Measurements from ENCODE around the gene WNK1. TPM values are rescaled to one million over a fixed set of nuclear protein-coding genes. Genes with fewer than 3 reads are reported as not detected.

WNK1 gene
- total RNA-seq, 1 donor from 2014 or later = 57.7 TPM

DNA sequence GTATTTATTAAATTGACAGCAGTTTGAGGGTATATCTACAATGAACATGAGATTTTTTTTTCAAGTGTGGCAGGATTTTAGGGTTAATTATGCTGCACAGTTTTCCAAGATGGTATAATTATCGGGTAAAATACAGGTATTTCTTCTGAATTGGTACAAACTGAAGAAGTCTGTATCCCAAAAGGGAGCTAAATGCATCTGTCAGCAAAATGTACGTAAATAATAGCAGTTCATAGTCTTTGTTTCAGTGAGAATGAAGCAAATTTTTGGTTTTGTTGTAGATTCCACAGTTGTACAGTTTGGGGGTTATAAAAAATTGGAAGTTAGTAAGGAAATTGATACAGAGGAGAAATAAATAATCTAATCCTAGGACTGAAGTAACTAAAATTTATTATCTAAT, 133.8 kb downstream of the WNK1 start:
- H3K27me3 ChIP-seq (ENCODE audit: control insufficient read depth, insufficient read depth, low read length) = no peaks in the 10 kb centered on the region
- DNase-seq (ENCODE audit: low read depth) (no peak), FAIRE-seq (no peak)
- TF ChIP-seq, protein P1, sequence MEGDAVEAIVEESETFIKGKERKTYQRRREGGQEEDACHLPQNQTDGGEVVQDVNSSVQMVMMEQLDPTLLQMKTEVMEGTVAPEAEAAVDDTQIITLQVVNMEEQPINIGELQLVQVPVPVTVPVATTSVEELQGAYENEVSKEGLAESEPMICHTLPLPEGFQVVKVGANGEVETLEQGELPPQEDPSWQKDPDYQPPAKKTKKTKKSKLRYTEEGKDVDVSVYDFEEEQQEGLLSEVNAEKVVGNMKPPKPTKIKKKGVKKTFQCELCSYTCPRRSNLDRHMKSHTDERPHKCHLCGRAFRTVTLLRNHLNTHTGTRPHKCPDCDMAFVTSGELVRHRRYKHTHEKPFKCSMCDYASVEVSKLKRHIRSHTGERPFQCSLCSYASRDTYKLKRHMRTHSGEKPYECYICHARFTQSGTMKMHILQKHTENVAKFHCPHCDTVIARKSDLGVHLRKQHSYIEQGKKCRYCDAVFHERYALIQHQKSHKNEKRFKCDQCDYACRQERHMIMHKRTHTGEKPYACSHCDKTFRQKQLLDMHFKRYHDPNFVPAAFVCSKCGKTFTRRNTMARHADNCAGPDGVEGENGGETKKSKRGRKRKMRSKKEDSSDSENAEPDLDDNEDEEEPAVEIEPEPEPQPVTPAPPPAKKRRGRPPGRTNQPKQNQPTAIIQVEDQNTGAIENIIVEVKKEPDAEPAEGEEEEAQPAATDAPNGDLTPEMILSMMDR (IDR thresholded peaks at IDR 0.05; ENCODE audit: insufficient read depth, low read length, severe bottlenecking) = no peak
- peaks cover 30% of the 10 kb centered on the region for H3K36me3 ChIP-seq (ENCODE audit: control insufficient read depth, insufficient read depth, low read length)
- H3K4me3 ChIP-seq (ENCODE audit: low read depth, low read length) = no peak overlapping the region

DNA sequence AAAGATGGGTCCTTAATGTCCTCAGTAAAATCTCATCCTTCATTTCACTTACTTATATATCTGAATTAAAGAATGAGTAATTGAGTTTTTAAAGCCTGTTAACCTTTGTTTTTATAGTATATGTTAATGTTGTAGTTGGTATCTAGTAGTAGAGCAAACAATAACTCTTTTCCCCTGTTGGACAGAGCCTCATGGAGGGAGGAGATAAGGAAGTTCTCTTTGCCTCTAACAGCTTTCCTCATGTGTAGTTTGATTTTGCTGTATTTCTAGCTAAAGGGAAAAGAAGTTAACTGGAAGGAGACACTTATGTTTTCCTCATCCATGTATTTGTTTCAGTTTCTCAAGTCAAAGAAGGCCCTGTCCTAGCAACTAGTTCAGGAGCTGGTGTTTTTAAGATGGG, 141.8 kb downstream of the WNK1 start:
- Histone ChIP-seq H3K27me3 (ENCODE audit: control insufficient read depth, insufficient read depth, low read length) (no peaks in the 10 kb centered on the region), H3K4me3 (ENCODE audit: low read depth, low read length) (no peak overlapping the region), H3K36me3 (ENCODE audit: control insufficient read depth, insufficient read depth, low read length) (peaks cover 5% of the 10 kb centered on the region)
- TF ChIP-seq, protein P1 (IDR thresholded peaks at IDR 0.05; ENCODE audit: insufficient read depth, low read length, severe bottlenecking) = no peak
- DNase-seq (ENCODE audit: low read depth) (no peak), FAIRE-seq (no peak)

DNA sequence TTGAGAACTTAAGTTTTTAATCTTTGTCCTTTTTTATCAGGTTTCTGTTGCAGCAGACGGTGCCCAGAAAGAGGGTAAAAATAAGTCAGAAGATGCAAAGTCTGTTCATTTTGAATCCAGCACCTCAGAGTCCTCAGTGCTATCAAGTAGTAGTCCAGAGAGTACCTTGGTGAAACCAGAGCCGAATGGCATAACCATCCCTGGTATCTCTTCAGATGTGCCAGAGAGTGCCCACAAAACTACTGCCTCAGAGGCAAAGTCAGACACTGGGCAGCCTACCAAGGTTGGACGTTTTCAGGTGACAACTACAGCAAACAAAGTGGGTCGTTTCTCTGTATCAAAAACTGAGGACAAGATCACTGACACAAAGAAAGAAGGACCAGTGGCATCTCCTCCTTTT, 143.7 kb downstream of the WNK1 start:
- TF ChIP-seq, protein P1 (IDR thresholded peaks at IDR 0.05; ENCODE audit: insufficient read depth, low read length, severe bottlenecking) = no peak
- Histone ChIP-seq H3K4me3 (ENCODE audit: low read depth, low read length) (no peak overlapping the region), H3K27me3 (ENCODE audit: control insufficient read depth, insufficient read depth, low read length) (no peaks in the 10 kb centered on the region), H3K36me3 (ENCODE audit: control insufficient read depth, insufficient read depth, low read length) (peaks cover 9% of the 10 kb centered on the region)
- DNase-seq (ENCODE audit: low read depth) (no peak), FAIRE-seq (no peak)

DNA sequence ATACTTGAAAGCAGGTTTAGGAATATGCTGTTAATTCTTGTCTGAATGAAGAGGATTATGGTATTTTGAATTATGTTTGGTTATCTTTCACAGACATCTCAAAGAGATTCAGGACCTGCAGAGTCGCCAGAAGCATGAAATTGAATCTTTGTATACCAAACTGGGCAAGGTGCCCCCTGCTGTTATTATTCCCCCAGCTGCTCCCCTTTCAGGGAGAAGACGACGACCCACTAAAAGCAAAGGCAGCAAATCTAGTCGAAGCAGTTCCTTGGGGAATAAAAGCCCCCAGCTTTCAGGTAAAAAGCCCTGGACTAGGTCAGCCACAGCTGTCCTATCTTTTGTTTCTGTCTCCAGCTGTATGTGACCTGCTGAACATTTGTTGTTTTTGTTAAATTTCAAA, 145.0 kb downstream of the WNK1 start:
- no peak overlapping the region for H3K4me3 ChIP-seq (ENCODE audit: low read depth, low read length)
- FAIRE-seq (no peak), DNase-seq (ENCODE audit: low read depth) (no peak)
- peaks cover 13% of the 10 kb centered on the region for H3K36me3 ChIP-seq (ENCODE audit: control insufficient read depth, insufficient read depth, low read length)
- H3K27me3 ChIP-seq (ENCODE audit: control insufficient read depth, insufficient read depth, low read length) = no peaks in the 10 kb centered on the region
- TF ChIP-seq, protein P1 (IDR thresholded peaks at IDR 0.05; ENCODE audit: insufficient read depth, low read length, severe bottlenecking) = no peak

DNA sequence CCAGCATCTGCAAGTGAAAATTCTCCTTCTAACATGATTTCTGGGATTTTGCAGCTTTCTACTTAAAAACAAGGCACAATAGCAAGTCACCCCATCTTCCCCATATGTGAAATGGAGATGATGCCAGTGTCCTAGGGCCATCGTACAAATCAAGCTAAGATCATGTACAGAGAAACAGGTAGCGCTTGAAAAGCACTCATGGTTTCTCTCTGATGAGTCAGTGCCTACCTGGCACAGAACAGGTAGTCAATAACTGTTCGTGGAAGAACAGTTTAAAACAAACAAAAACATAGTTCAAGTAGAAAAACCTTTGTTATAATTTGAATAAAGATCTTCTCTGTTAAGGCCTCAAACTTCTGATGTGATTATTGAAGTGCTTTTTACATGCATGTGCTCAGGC, 150.2 kb downstream of the WNK1 start:
- peaks cover 25% of the 10 kb centered on the region for H3K36me3 ChIP-seq (ENCODE audit: control insufficient read depth, insufficient read depth, low read length)
- no peak for FAIRE-seq

DNA sequence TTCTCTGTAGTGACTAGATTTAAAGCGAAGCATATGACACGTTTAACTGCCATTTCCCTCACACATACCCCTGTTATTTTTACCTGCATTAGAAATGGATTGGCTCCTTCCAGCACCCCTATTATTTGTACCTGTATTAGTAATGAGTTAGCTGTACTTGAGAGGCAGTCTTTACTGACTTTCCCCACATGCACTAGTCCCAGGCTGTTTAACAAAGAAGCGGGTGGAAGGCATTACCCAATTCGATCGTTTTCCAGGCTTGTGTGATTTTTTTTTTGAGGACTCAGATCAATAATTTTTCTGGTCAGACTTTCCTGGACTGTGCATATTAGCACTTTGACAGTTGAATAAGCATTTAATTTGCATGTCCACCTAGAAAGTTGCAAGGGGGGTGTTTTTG, 150.7 kb downstream of the WNK1 start:
- TF ChIP-seq, protein P1 (IDR thresholded peaks at IDR 0.05; ENCODE audit: insufficient read depth, low read length, severe bottlenecking) = no peak
- no peak for FAIRE-seq
- Histone ChIP-seq H3K36me3 (ENCODE audit: control insufficient read depth, insufficient read depth, low read length) (peaks cover 26% of the 10 kb centered on the region), H3K4me3 (ENCODE audit: low read depth, low read length) (no peak overlapping the region), H3K27me3 (ENCODE audit: control insufficient read depth, insufficient read depth, low read length) (no peaks in the 10 kb centered on the region)
- DNase-seq (ENCODE audit: low read depth) = no peak

More for the DNA sequence above, 150.2 kb downstream of the WNK1 start:
- H3K27me3 ChIP-seq (ENCODE audit: control insufficient read depth, insufficient read depth, low read length) = no peaks in the 10 kb centered on the region
- TF ChIP-seq, protein P1 (IDR thresholded peaks at IDR 0.05; ENCODE audit: insufficient read depth, low read length, severe bottlenecking) = no peak
- no peak for DNase-seq (ENCODE audit: low read depth)
- no peak overlapping the region for H3K4me3 ChIP-seq (ENCODE audit: low read depth, low read length)
